Spleen (tissue), 11 donors: ENCODE results near the gene ADAM33. TPM values are rescaled to one million over a fixed set of nuclear protein-coding genes. Genes with fewer than 3 reads are reported as not detected.

Experiments used
- DNase-seq: peaks from one replicate; pipeline ENCODE4 v3.0.0-alpha.2; 2020
- H3K27ac ChIP-seq, 8 donors: fragments of 200-600 bp; sonication (generic) in 7 of 8; 1 replicate in 4 of 8; 2 replicates in 4 of 8; pipeline versions ENCODE4 v1.5.0 to v1.8.0; 2016 to 2021; ENCODE audit warnings: inconsistent platforms in 4 of 8, mild to moderate bottlenecking in 4 of 8, moderate library complexity in 1 of 8
- H3K27me3 ChIP-seq, 7 donors: fragments of 200-600 bp; sonication (generic) in 6 of 7; replicated peaks in 1 of 7; 1 replicate in 4 of 7; 2 replicates in 3 of 7; pipeline versions ENCODE4 v1.5.0 to v1.8.0; 2016 to 2021; ENCODE audit warnings: inconsistent platforms in 3 of 7, mild to moderate bottlenecking in 1 of 7
- H3K36me3 ChIP-seq, 6 donors: fragments of 200-600 bp; sonication (generic) in 5 of 6; 1 replicate in 4 of 6; 2 replicates in 2 of 6; pipeline versions ENCODE4 v1.5.0 to v1.8.0; 2016 to 2021; ENCODE audit warnings: inconsistent platforms in 2 of 6
- H3K4me1 ChIP-seq, 6 donors: fragments of 200-600 bp; sonication (generic) in 5 of 6; 1 replicate in 3 of 6; 2 replicates in 3 of 6; pipeline versions ENCODE4 v1.5.0 to v1.8.0; 2016 to 2021; ENCODE audit warnings: inconsistent platforms in 3 of 6
- H3K4me3 ChIP-seq, 8 donors: fragments of 200-600 bp; sonication (generic) in 7 of 8; 1 replicate in 4 of 8; 2 replicates in 4 of 8; pipeline versions ENCODE4 v1.5.0 to v1.8.0; 2016 to 2021; ENCODE audit warnings: inconsistent platforms in 4 of 8, mild to moderate bottlenecking in 4 of 8, moderate library complexity in 2 of 8
- H3K9me3 ChIP-seq, 8 donors: fragments of 200-600 bp; sonication (generic) in 7 of 8; 1 replicate in 4 of 8; 2 replicates in 4 of 8; pipeline versions ENCODE4 v1.5.0 to v1.8.0; 2016 to 2021; ENCODE audit warnings: inconsistent platforms in 4 of 8
- CTCF ChIP-seq, 11 experiments: fragments of 200-600 bp in 7 of 11; fragments of 450-650 bp in 4 of 11; sonication (generic) in 4 of 11; IDR thresholded peaks in 8 of 11; conservative IDR thresholded peaks in 3 of 11; 1 replicate in 7 of 11; 2 replicates in 4 of 11; pipeline versions ENCODE4 v1.4.0 to v1.8.0; 2016 to 2021; ENCODE audit warnings: antibody characterized with exemption in 11 of 11, inconsistent platforms in 4 of 11, mild to moderate bottlenecking in 1 of 11
- POLR2A ChIP-seq, 3 donors: fragments of 450-650 bp; IDR thresholded peaks; one replicate each; pipeline ENCODE4 v1.5.1; 2017; ENCODE audit warnings: antibody characterized with exemption in 3 of 3, mild to moderate bottlenecking in 1 of 3
- POLR2AphosphoS5 ChIP-seq, 3 donors: sonication (generic); formaldehyde crosslinking; IDR thresholded peaks; one replicate each; pipeline ENCODE4 v1.5.1; 2017; ENCODE audit warnings: antibody characterized with exemption in 3 of 3
- WGBS, 5 donors: extraction: QIAGEN DNeasy Blood & Tissue Kit in 3 of 5; methylation state at CpG; one replicate each; pipeline versions ENCODE4 v1.1.5 to v1.1.7; 2013 to 2018; 5-methylcytosine and 5-hydroxymethylcytosine counted together
- intact Hi-C: fragments of 100-400 bp; cut with DNase I; formaldehyde crosslinking; loops from one replicate; pipeline ENCODE4 v1.15.0; 2023; ENCODE audit warnings: low total_unique reads
- polyA plus RNA-seq, 3 donors: library from polyadenylated mRNA; stranded (reverse); fragments of 200-250 nt; gene quantifications; one replicate each; pipeline ENCODE4 v1.2.1, GENCODE V29; 2013
- total RNA-seq, 7 donors: library from RNA; depleted of rRNA in 3 of 7; stranded (reverse); fragments of >200 nt in 3 of 7; fragmentation: NEBNext Ultra II Directional in 4 of 7; extraction: Animal tissue kit (Norgen Biotek cat#: 25700) in 4 of 7; gene quantifications; one replicate each; pipeline versions ENCODE4 v1.1.0 to v1.2.1, GENCODE V29; 2016 to 2021
- donor health status: healthy with polysubstance abuse.
- donor health status: DM: no; HTN: no; CAD: no; lungs with moderate emphysema.
- donor health status: DM: no; HTN: no; CAD: no.
- donor health status: Bipolar disorder and iron deficiency.
- donor health status: healthy.
- donor health status: DM: no; HTN: no; CAD: no.
- donor health status: DM: yes; HTN: yes; CAD: no.

ADAM33 gene
- total and polyA plus RNA-seq, 10 donors: 4.0 to 31.6 (median 9.3) TPM

- peak overlapping the region in 5 of 8 donors; percentile 32 to 67 (median 54) for H3K27ac ChIP-seq
- H3K4me3 ChIP-seq: peak overlapping the region in 4 of 8 donors; percentile 7 to 51 (median 27)
- H3K4me1 ChIP-seq: peaks cover 7 to 56% (median 39%) of the 10 kb centered on the region in 6 donors
- H3K9me3 ChIP-seq: no peaks in the 10 kb centered on the region
- TF ChIP-seq CTCF (IDR thresholded peaks at IDR 0.05 in 8 of 11, conservative IDR thresholded peaks at IDR 0.05 in 3 of 11) (peak; percentile 69 to 96 (median 91)), POLR2A (IDR thresholded peaks at IDR 0.05) (no peak), POLR2AphosphoS5 (IDR thresholded peaks at IDR 0.05) (peak in 2 of 3 donors; percentile 35 to 43)
- DNase-seq: peak; percentile 91
- intact Hi-C loops: no loop called here
- H3K27me3 ChIP-seq: peaks cover 0 to 11% (median 0%) of the 10 kb centered on the region in 7 donors
- WGBS, 5 donors: 18 to 38% (median 30%) methylated on average over 13 to 18 of the region's 18 CpGs
- no peaks in the 10 kb centered on the region for H3K36me3 ChIP-seq
Observed at GRCh38 chr20:3710703-3711483, 29.1 kb upstream of the ADAM33 start.

- Histone ChIP-seq H3K4me3 (no peak overlapping the region), H3K27me3 (peaks cover 0 to 11% (median 0%) of the 10 kb centered on the region in 7 donors), H3K36me3 (no peaks in the 10 kb centered on the region), H3K4me1 (peaks cover 7 to 56% (median 39%) of the 10 kb centered on the region in 6 donors), H3K9me3 (no peaks in the 10 kb centered on the region), H3K27ac (peak overlapping the region in 5 of 8 donors; percentile 32 to 67 (median 54))
- DNase-seq: peak; percentile 76
- TF ChIP-seq POLR2AphosphoS5 (IDR thresholded peaks at IDR 0.05) (peak; percentile 47 to 65 (median 52)), CTCF (IDR thresholded peaks at IDR 0.05 in 8 of 11, conservative IDR thresholded peaks at IDR 0.05 in 3 of 11) (no peak)
- intact Hi-C loops: no loop called here
- WGBS, 5 donors: 30 to 48% (median 40%) methylated on average over 3 to 6 of the region's 6 CpGs
Observed at GRCh38 chr20:3710011-3710466, 28.2 kb upstream of the ADAM33 start.

GRCh38 chr20:3707508-3707899, 25.7 kb upstream of the ADAM33 start:
- H3K27ac ChIP-seq: no peak overlapping the region
- intact Hi-C loops: no loop called here
- H3K4me3 ChIP-seq: no peak overlapping the region
- H3K27me3 ChIP-seq: peaks cover 0 to 17% (median 0%) of the 10 kb centered on the region in 7 donors
- peak; percentile 15 for DNase-seq
- H3K36me3 ChIP-seq: peaks cover 0 to 14% (median 0%) of the 10 kb centered on the region in 6 donors
- H3K9me3 ChIP-seq: no peaks in the 10 kb centered on the region
- TF ChIP-seq POLR2A (IDR thresholded peaks at IDR 0.05): no peak
- TF ChIP-seq CTCF (IDR thresholded peaks at IDR 0.05 in 8 of 11, conservative IDR thresholded peaks at IDR 0.05 in 3 of 11): no peak
- no peak for TF ChIP-seq POLR2AphosphoS5 (IDR thresholded peaks at IDR 0.05)
- peaks cover 7 to 36% (median 23%) of the 10 kb centered on the region in 6 donors for H3K4me1 ChIP-seq
- WGBS, 5 donors: 75 to 94% (median 91%) methylated on average over 3 of the region's 3 CpGs
